Measurements from ENCODE around the gene CNPY1.

The CNPY1 gene

GRCh38 chr7:155509359-155509724 is 37.0 kb downstream of the CNPY1 start:
- no peak for DNase-seq

- DNase-seq, result no peak
These were observed 37.7 kb downstream of the CNPY1 start for GRCh38 chr7:155508376-155509358.

- DNase-seq, result no peak
These were observed 38.8 kb downstream of the CNPY1 start for GRCh38 chr7:155507576-155507975.

GRCh38 chr7:155506854-155507337 is 39.5 kb downstream of the CNPY1 start:
- DNase-seq, result peak; percentile 63

GRCh38 chr7:155505422-155505793 is 41.0 kb downstream of the CNPY1 start:
- no peak for DNase-seq

- DNase-seq, result no peak
These were observed 49.0 kb downstream of the CNPY1 start for GRCh38 chr7:155497149-155497901.

- no peak for DNase-seq
These were observed 49.9 kb downstream of the CNPY1 start for GRCh38 chr7:155496267-155497005.

GRCh38 chr7:155495440-155496248 is 50.7 kb downstream of the CNPY1 start:
- no peak for DNase-seq

- DNase-seq, result no peak
These were observed 51.8 kb downstream of the CNPY1 start for GRCh38 chr7:155494551-155494950.

- DNase-seq, result no peak
These were observed 52.4 kb downstream of the CNPY1 start for GRCh38 chr7:155493744-155494538.

GRCh38 chr7:155491812-155492211 is 54.5 kb downstream of the CNPY1 start:
- no peak for DNase-seq

- DNase-seq, result no peak
These were observed 55.4 kb downstream of the CNPY1 start for GRCh38 chr7:155490697-155491628.

GRCh38 chr7:155489862-155490696 is 56.3 kb downstream of the CNPY1 start:
- no peak for DNase-seq

- no peak for DNase-seq
These were observed 57.1 kb downstream of the CNPY1 start for GRCh38 chr7:155489158-155489840.

GRCh38 chr7:155488483-155489127 is 57.8 kb downstream of the CNPY1 start:
- no peak for DNase-seq

GRCh38 chr7:155487509-155488482 is 58.6 kb downstream of the CNPY1 start:
- no peak for DNase-seq
